HEK293 (cell line): ENCODE data around the gene TRAF7.
A peak's percentile ranks its signal among the peaks of the same experiment; 100 is the strongest.
"Not testable (repeated sequence)": the region's sequence is repeated elsewhere in the genome, so short reads cannot be mapped to it uniquely, and the experiment has no call there.

Experiments
- CTCF ChIA-PET: fragments of 350-600 bp; formaldehyde crosslinking; extraction: SDS; loops from one replicate; lab custom pipeline; 2021; ENCODE audit warnings: antibody characterized with exemption; lab: Yijun Ruan, JAX
- POLR2A ChIA-PET: fragments of 300-600 bp; formaldehyde crosslinking; extraction: SDS; loops from one replicate; lab custom pipeline; 2020; ENCODE audit warnings: antibody characterized with exemption, inconsistent platforms; lab: Yijun Ruan, JAX
- H3K27ac ChIP-seq: fragments of 200-500 bp; sonication (Bioruptor generic); 2 replicates; pipeline ENCODE4 v1.5.1; 2014; ENCODE audit warnings: low read depth, low read length, control low read depth, inconsistent platforms; ENCODE audit errors: extremely low read depth
- H3K36me3 ChIP-seq, 2 experiments: fragments of 200-500 bp in 1 of 2; sonication (Bioruptor generic) in 1 of 2; 1 replicate in 1 of 2; 2 replicates in 1 of 2; pipeline ENCODE4 v1.5.1; 2014 to 2017; ENCODE audit warnings: inconsistent platforms in 2 of 2, low read length in 2 of 2; ENCODE audit not compliant: control insufficient read depth in 2 of 2, insufficient read depth in 1 of 2
- H3K4me1 ChIP-seq: fragments of 200-500 bp; sonication (Bioruptor generic); 2 replicates; pipeline ENCODE4 v1.5.1; 2014; ENCODE audit warnings: mild to moderate bottlenecking, low read length, inconsistent platforms; ENCODE audit not compliant: control insufficient read depth, insufficient read depth
- H3K4me3 ChIP-seq: 2 replicates; pipeline ENCODE4 v1.5.1; 2011; ENCODE audit warnings: low read depth, mild to moderate bottlenecking, control low read depth, low read length, moderate library complexity
- H3K9me3 ChIP-seq: fragments of 200-500 bp; sonication (Bioruptor generic); 2 replicates; pipeline ENCODE4 v1.5.1; 2014; ENCODE audit warnings: low read depth, low read length, inconsistent platforms; ENCODE audit not compliant: control insufficient read depth, insufficient read depth
- TF ChIP-seq, protein P1 (sequence below): fragments of 450-650 bp; formaldehyde crosslinking; IDR thresholded peaks from 2 replicates; pipeline ENCODE4 v1.5.1; 2016; ENCODE audit warnings: missing biosample characterization, missing genetic modification characterization

The TRAF7 gene

DNA sequence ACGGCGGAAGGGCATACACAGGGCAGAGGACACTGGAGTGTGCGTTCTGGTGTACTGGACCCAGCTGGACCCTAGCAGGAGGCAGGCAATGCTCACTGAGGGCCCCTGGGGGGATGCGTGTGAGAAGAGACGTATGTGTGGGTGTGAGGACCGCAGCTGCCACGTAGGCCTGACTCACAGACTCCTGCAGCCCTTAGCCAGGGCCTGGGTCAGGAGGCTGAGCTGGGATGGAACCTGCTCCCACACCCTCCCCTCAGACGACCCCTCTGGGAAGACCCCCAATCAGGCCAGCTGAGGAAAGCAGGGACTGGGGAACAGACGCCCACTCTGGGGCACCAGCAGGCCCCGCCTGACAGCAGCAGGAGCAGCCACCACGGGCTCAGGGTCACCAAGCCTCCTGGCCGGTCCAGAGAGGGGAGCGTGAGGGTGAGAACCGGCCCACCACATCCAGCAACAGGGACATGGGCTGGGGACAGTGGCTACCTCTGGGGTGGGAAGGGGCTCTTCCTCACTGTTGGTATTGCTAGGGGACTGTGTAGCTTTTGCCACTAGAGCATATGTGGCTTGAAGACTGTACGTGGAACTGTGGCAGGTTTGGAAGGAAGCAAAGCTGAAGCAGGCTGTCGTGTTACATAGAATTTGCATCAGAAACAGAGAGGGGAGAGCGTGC is 48.3 kb upstream of the TRAF7 start:
- H3K4me1 ChIP-seq, CTCF ChIA-PET, POLR2A ChIA-PET, H3K27ac ChIP-seq, H3K9me3 ChIP-seq, H3K4me3 ChIP-seq: not testable (repeated sequence)
- H3K36me3 ChIP-seq: peaks cover 0 to 37% of the 10 kb centered on the region in 2 experiments; a peak in 1 of 3 replicates

- POLR2A ChIA-PET, CTCF ChIA-PET, H3K9me3 ChIP-seq, H3K27ac ChIP-seq, H3K4me3 ChIP-seq, H3K4me1 ChIP-seq: not testable (repeated sequence)
- peaks cover 0 to 35% of the 10 kb centered on the region in 2 experiments; a peak in 1 of 3 replicates for H3K36me3 ChIP-seq
Measured at GRCh38 chr16:2107791-2108125, 47.8 kb upstream of the TRAF7 start.

DNA sequence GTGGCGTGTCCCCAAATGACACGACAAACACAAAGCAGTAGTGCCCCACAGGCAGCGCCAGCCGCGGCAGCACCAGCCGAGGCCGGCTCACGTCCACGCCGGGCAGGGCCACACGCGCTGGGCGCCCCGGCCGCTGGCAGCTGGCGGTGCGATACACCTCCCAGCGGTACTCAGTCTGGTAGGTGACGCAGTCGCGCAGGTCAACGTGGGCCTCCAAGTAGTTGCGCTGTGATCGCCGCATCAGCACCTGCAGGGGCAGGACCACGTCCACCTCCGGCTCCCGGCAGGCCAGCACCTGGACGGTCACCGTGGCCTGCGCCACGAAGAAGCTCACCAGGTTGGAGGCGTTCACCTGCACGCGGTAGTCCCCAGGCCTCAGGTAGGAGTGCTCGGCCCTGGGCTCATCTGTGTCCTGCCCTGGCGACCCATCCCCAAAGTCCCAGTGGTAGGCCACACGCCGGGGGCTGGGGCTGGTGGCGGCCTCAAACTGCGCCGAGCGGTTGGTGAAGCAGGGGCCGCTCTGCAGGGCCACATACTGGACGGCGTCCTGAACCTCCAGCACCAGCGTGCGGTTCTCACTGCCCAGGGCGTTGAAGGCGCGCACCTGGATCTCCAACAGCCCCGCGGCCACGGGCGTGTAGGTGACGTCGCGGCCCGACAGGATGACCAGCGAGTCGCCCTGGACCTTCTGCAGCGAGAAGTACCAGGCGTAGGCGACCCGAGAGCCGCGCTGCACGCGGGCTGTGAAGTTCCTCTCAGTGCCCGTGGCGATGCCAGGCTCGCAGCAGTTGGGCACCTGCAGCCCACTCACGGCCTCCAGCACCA is 46.9 kb upstream of the TRAF7 start:
- POLR2A ChIA-PET, H3K4me3 ChIP-seq, CTCF ChIA-PET, H3K4me1 ChIP-seq, H3K9me3 ChIP-seq, H3K27ac ChIP-seq: not testable (repeated sequence)
- peaks cover 0 to 33% of the 10 kb centered on the region in 2 experiments; a peak in 1 of 3 replicates for H3K36me3 ChIP-seq

- H3K27ac ChIP-seq, POLR2A ChIA-PET, CTCF ChIA-PET, H3K9me3 ChIP-seq, H3K4me1 ChIP-seq, H3K4me3 ChIP-seq: not testable (repeated sequence)
- peaks cover 0 to 32% of the 10 kb centered on the region in 2 experiments; a peak in 1 of 3 replicates for H3K36me3 ChIP-seq
Measured at GRCh38 chr16:2109271-2109580, 46.4 kb upstream of the TRAF7 start.

- H3K36me3 ChIP-seq: peaks cover 0 to 32% of the 10 kb centered on the region in 2 experiments; a peak in 1 of 3 replicates
- H3K4me1 ChIP-seq, H3K27ac ChIP-seq, POLR2A ChIA-PET, H3K9me3 ChIP-seq, H3K4me3 ChIP-seq, CTCF ChIA-PET: not testable (repeated sequence)
Measured at GRCh38 chr16:2109872-2110271, 45.7 kb upstream of the TRAF7 start.

GRCh38 chr16:2110332-2111008 is 45.1 kb upstream of the TRAF7 start:
- peaks cover 0 to 32% of the 10 kb centered on the region in 2 experiments; a peak in 1 of 3 replicates for H3K36me3 ChIP-seq
- H3K27ac ChIP-seq, POLR2A ChIA-PET, H3K4me1 ChIP-seq, CTCF ChIA-PET, H3K4me3 ChIP-seq, H3K9me3 ChIP-seq: not testable (repeated sequence)
- TF ChIP-seq, protein P1, sequence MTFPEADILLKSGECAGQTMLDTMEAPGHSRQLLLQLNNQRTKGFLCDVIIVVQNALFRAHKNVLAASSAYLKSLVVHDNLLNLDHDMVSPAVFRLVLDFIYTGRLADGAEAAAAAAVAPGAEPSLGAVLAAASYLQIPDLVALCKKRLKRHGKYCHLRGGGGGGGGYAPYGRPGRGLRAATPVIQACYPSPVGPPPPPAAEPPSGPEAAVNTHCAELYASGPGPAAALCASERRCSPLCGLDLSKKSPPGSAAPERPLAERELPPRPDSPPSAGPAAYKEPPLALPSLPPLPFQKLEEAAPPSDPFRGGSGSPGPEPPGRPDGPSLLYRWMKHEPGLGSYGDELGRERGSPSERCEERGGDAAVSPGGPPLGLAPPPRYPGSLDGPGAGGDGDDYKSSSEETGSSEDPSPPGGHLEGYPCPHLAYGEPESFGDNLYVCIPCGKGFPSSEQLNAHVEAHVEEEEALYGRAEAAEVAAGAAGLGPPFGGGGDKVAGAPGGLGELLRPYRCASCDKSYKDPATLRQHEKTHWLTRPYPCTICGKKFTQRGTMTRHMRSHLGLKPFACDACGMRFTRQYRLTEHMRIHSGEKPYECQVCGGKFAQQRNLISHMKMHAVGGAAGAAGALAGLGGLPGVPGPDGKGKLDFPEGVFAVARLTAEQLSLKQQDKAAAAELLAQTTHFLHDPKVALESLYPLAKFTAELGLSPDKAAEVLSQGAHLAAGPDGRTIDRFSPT (tag by site-specific recombination): 0 out of 2 replicates have a peak, but pooled peaks have one; percentile 14

- CTCF ChIA-PET, H3K27ac ChIP-seq, H3K4me3 ChIP-seq, H3K9me3 ChIP-seq, POLR2A ChIA-PET, H3K4me1 ChIP-seq: not testable (repeated sequence)
- peaks cover 0 to 29% of the 10 kb centered on the region in 2 experiments; a peak in 1 of 3 replicates for H3K36me3 ChIP-seq
Measured at GRCh38 chr16:2111009-2111353, 44.6 kb upstream of the TRAF7 start.

- H3K9me3 ChIP-seq, POLR2A ChIA-PET, H3K27ac ChIP-seq, CTCF ChIA-PET, H3K4me3 ChIP-seq, H3K4me1 ChIP-seq: not testable (repeated sequence)
- peaks cover 0 to 29% of the 10 kb centered on the region in 2 experiments; a peak in 1 of 3 replicates for H3K36me3 ChIP-seq
Measured at GRCh38 chr16:2111412-2112335, 43.9 kb upstream of the TRAF7 start.
